HUES6 (cell line): ENCODE data around the gene NTF3.

Source experiments
- H3K27ac ChIP-seq: 2 replicates; pipeline ENCODE4 v1.7.0; 2013; ENCODE audit warnings: low read depth, mild to moderate bottlenecking, low read length, inconsistent platforms
- H3K27me3 ChIP-seq: 2 replicates; pipeline ENCODE4 v1.6.1; 2013; ENCODE audit warnings: low read length; ENCODE audit not compliant: control insufficient read depth, insufficient read depth
- H3K36me3 ChIP-seq: 2 replicates; pipeline ENCODE4 v1.6.1; 2013; ENCODE audit warnings: low read length; ENCODE audit not compliant: control insufficient read depth, insufficient read depth
- H3K4me1 ChIP-seq: 2 replicates; pipeline ENCODE4 v1.6.1; 2013; ENCODE audit warnings: low read length; ENCODE audit not compliant: control insufficient read depth, insufficient read depth
- H3K4me3 ChIP-seq: 2 replicates; pipeline ENCODE4 v1.5.1; 2013; ENCODE audit warnings: low read depth, low read length
- H3K9ac ChIP-seq: one replicate; pipeline ENCODE4 v1.6.1; 2013; ENCODE audit warnings: mild to moderate bottlenecking, low read length
- H3K9me3 ChIP-seq: 2 replicates; pipeline ENCODE4 v1.6.1; 2013; ENCODE audit warnings: low read depth, low read length; ENCODE audit not compliant: control insufficient read depth, insufficient read depth

Gene NTF3

DNA sequence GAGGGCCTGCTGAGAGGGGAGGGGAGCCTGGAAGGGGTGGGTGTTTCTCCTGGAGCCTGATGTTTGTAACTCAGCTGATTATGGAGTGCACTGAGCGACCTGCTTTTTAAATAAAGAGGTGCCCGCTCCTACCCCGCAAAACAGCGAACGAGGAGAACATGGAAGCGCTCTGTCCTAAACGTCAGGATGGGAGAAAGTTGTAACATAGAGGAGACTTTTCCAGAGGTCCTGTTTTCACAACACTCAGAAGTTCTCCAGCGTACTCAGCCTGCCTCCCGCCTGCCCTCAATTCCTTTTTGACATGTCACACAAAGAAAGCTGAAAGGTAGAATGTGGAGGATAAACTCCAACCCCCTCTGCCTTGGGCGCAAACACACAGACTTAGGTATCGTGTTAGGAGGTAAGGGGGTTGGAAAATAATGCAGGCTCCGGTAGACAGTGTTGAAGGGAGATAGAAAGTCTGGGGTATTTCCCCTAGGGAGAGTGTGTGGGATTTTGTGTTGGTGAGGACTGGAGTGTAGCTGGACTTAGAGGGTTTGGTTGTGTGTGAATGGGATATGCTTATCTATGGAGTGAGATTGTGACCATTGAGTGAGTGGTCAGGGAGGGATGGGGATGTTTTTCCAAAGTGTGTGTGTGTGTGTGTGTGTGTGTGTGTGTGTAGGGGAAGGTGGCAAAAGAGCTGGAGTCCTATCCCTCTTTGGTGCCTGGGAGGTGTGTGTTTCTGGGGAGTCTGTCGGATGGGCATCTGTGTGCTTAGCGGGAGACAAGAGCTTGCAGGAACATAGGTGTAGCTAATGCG lies 2.1 kb downstream of the NTF3 start:
- peaks cover 99% of the 10 kb centered on the region for H3K27me3 ChIP-seq
- peak overlapping the region; percentile 63 for H3K4me3 ChIP-seq
- H3K27ac ChIP-seq = no peak overlapping the region

DNA sequence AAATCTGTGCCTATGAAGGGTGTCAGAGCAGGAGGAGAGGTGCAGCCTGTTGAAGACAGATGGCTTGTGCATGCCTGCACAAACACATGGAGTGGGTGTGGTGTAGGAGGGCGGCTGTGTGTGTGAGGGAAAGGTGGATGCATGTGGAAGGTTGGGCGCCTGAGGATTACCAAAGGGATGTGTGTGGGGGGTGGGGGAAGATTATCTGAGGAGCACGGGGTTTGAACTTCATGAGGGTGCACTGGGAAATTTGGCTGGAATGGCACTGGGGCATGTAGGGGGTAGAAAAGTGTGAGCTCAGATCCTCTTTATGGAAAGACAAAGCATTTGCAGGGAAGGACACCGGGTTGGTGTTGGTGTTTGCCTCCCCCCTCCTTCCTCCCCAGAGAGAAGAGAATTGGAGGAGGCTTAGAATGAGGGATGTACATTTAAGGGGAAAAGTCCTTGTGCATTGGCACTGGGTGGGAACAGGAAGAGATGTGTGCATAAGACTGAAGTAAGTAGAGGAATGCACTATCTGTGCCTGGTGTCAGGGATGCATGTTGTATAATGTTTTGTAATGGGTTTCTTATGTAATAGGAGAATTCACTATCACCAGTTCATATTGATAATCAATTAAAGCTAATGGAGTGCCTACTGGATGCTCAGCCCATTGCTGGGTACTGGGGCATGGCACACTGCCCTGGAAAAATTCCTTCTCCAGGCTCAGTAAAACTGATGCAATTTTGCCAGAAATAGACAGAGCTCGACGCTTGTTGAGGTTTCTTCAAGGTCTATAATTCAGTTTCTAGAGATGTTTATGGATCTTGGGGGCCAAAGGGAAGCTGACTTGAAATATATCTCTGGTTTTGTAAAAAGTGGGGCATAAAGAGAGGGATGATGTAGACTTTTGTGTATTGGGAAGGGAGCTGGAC lies 3.0 kb downstream of the NTF3 start:
- Histone ChIP-seq H3K27ac (no peak overlapping the region), H3K9ac (no peak overlapping the region), H3K4me3 (peak overlapping the region; percentile 63; the same call in 1 of the 2 replicates), H3K27me3 (peaks cover 98% of the 10 kb centered on the region), H3K9me3 (no peaks in the 10 kb centered on the region), H3K4me1 (peaks cover 22% of the 10 kb centered on the region), H3K36me3 (no peaks in the 10 kb centered on the region)

More for the DNA sequence above, 2.1 kb downstream of the NTF3 start:
- Histone ChIP-seq H3K4me1 (peaks cover 30% of the 10 kb centered on the region), H3K9ac (no peak overlapping the region), H3K9me3 (no peaks in the 10 kb centered on the region), H3K36me3 (no peaks in the 10 kb centered on the region)

GRCh38 chr12:5437182-5437583 lies 5.3 kb downstream of the NTF3 start:
- Histone ChIP-seq H3K9ac (no peak overlapping the region), H3K27ac (no peak overlapping the region), H3K36me3 (no peaks in the 10 kb centered on the region), H3K4me3 (no peak overlapping the region), H3K27me3 (peaks cover 85% of the 10 kb centered on the region), H3K9me3 (no peaks in the 10 kb centered on the region), H3K4me1 (peaks cover 21% of the 10 kb centered on the region)

DNA sequence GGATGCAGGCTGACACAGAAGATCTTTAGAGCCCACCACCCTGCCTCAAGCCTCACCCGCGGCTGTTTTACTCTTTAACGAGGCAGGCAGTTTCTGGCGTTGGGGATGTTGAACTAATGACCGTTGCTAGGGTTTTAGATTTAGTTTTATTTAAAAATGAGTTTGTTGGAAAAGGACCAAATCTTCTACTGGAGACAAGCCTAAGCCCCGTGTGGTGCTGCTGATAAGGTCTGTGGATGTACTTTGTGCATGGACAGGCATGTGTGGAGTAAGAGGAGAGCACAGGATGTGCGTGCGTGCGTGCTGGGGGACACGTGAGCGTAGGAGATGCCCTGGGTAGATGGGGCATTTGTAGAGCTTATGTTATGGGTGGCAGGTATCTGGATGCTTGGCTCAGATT lies 5.7 kb downstream of the NTF3 start:
- H3K36me3 ChIP-seq = no peaks in the 10 kb centered on the region
- no peak overlapping the region for H3K9ac ChIP-seq
- H3K4me3 ChIP-seq = no peak overlapping the region
- H3K4me1 ChIP-seq = peaks cover 21% of the 10 kb centered on the region
- H3K9me3 ChIP-seq = no peaks in the 10 kb centered on the region
- no peak overlapping the region for H3K27ac ChIP-seq
- H3K27me3 ChIP-seq = peaks cover 81% of the 10 kb centered on the region

DNA sequence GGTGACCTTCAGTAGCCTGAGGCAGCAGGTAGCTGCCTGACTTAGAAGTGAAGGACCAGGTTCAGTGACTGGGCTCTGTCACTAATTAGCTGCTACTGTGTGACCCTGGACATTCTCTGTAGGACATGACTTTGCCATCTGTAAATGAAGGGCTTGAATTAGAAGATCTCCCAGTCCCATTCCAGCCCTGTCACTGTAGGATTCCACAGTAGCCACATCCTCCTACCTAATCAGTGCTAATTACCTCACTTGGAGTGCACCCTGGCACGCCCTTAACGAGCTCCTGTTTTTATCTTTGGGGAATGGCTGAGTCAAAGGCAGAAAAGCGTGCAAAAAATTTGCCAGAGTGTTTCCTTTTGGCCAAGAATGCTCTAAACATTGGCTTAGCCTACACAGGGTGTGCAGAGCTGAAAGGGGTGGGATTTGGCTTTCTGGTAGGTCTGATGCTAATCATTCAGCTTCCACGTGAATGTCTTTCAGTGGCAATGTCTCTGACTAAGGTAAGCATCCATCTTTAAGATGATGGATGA lies 6.8 kb downstream of the NTF3 start:
- no peak overlapping the region for H3K4me3 ChIP-seq
- H3K36me3 ChIP-seq = no peaks in the 10 kb centered on the region
- H3K9ac ChIP-seq = no peak overlapping the region
- no peak overlapping the region for H3K27ac ChIP-seq
- H3K27me3 ChIP-seq = peaks cover 69% of the 10 kb centered on the region
- H3K4me1 ChIP-seq = peaks cover 21% of the 10 kb centered on the region
- H3K9me3 ChIP-seq = no peaks in the 10 kb centered on the region

DNA sequence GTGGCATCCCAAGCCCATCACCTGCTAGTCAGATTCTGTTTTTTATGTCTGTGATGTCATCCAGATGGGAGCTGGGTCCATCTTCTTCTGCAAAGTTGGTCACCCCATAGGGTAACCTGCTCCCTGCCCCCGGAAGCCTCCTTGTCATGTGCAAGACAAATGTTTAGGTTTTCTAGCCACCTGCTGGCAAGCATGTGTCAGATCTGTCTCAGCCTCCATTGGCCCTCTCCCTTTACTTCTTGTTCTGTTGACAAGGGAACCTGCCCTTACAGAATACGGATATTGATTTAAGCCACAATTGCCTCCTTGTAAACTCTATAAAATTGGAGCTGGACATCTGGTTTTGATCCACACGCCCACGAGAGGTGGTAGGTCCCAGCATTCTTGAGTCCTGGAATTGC lies 7.5 kb downstream of the NTF3 start:
- no peaks in the 10 kb centered on the region for H3K9me3 ChIP-seq
- H3K36me3 ChIP-seq = no peaks in the 10 kb centered on the region
- peaks cover 15% of the 10 kb centered on the region for H3K4me1 ChIP-seq
- no peak overlapping the region for H3K27ac ChIP-seq
- no peak overlapping the region for H3K4me3 ChIP-seq
- no peak overlapping the region for H3K9ac ChIP-seq
- H3K27me3 ChIP-seq = peaks cover 67% of the 10 kb centered on the region

DNA sequence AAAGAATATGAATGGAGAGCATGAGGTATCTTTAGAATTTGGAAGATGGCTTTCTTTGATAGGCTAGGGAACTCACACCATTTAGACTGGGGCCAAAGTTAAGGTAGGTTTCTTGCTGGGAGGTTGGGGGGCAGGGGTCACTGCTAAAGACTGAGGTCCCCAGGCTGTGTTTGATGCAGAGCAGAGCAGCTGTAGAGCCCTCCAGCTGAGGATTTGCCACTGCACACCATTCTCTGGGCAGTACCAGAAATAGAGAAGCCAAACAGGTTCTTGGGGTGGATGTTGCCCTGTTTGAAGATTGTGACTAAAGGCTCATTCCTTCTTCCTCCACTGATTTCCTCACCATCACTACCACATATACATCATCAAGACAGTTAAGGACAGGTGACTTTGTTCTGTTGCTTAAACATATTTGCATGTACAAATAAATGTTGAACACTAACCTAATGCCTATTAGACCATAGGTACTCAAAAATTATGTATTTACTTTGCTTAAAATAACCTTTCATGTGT lies 7.9 kb downstream of the NTF3 start:
- Histone ChIP-seq H3K27ac (no peak overlapping the region), H3K4me1 (peaks cover 10% of the 10 kb centered on the region; the same call in 1 of the 2 replicates), H3K4me3 (no peak overlapping the region), H3K36me3 (no peaks in the 10 kb centered on the region), H3K9me3 (no peaks in the 10 kb centered on the region), H3K27me3 (peaks cover 62% of the 10 kb centered on the region), H3K9ac (no peak overlapping the region)

GRCh38 chr12:5440978-5441377 lies 9.1 kb downstream of the NTF3 start:
- Histone ChIP-seq H3K36me3 (no peaks in the 10 kb centered on the region), H3K9me3 (no peaks in the 10 kb centered on the region), H3K4me3 (no peak overlapping the region), H3K9ac (no peak overlapping the region), H3K4me1 (peaks cover 10% of the 10 kb centered on the region; the same call in 1 of the 2 replicates), H3K27me3 (peaks cover 51% of the 10 kb centered on the region), H3K27ac (no peak overlapping the region)

DNA sequence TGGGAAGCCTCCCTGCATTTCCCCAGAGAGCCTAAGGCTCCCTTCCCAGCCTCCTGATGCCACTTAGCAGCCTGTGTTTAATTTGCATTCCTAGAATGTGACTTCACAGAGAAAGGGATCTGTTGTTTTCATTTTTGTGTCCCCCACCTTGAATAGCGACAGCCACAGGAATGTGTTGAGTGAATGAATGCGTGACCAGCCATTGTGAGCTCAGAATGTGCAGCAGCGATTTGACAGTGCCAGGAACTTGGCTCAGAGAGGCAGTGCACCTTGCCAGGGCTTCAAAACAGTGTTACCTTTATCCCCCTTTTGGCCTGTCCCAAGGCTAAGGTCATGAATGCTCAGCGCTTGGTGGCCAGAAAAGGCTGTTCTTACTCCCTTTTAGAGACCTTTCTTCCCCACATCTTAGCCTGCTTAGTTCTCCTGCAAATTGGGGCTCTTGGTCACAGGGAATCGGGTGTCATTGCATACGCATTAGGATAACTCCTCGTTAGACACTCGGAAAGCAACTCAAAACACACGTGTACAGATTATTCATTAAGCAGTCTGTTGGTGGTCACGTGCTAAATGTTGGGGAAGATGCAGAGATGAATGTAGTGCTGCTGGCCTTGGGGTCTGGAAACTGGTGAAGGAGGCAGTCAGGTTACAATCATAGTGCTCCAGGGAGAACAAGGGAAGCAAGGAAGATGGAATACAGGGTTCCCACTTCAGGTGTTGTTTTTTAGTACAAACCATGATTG lies 9.8 kb downstream of the NTF3 start:
- no peak overlapping the region for H3K27ac ChIP-seq
- no peaks in the 10 kb centered on the region for H3K36me3 ChIP-seq
- peaks cover 10% of the 10 kb centered on the region; the same call in 1 of the 2 replicates for H3K4me1 ChIP-seq
- H3K27me3 ChIP-seq = peaks cover 44% of the 10 kb centered on the region
- H3K4me3 ChIP-seq = no peak overlapping the region
- H3K9me3 ChIP-seq = no peaks in the 10 kb centered on the region
- no peak overlapping the region for H3K9ac ChIP-seq

DNA sequence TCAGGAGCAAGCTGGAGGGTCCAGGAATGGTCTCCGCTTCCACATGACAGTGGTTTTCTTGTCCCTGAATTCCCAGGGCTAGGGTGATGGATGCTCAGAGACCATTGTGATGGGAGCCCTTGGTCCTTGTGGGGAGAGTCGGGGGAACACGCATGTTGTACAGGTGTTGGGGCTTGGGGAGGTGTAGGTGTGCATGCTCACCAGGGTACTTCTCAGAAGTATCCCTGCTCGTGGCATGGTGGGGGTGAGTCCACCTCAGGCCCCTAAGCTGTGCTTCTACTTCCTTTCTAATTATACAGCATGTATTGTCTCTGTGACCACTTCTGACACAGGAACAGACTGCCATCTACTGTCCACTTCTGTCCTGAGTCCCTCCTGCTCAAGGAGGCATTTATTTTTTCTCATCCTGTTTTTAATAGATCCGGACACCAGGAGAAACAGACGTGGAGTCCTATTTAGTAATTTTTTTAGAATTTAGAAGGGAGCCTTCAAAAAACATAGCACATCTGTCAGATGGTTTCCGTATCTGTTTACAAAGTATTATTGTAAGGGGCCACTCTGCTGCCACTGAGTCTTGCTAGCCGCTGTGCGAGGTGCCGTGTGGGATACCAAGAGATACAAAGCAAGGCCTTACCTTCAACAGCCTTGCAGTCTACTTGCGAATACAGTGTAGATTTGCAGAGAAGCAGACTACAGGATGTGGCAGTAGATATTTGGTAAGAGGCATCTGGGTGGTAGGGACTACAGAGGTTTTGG lies 10.5 kb downstream of the NTF3 start:
- Histone ChIP-seq H3K4me1 (peaks cover 10% of the 10 kb centered on the region; the same call in 1 of the 2 replicates), H3K27me3 (peaks cover 43% of the 10 kb centered on the region), H3K4me3 (no peak overlapping the region), H3K27ac (no peak overlapping the region), H3K9ac (no peak overlapping the region), H3K9me3 (no peaks in the 10 kb centered on the region), H3K36me3 (no peaks in the 10 kb centered on the region)
